ENCODE measurements around the gene KEAP1. TPM values are rescaled to one million over a fixed set of nuclear protein-coding genes. Genes with fewer than 3 reads are reported as not detected.

Gene KEAP1
- total and polyA plus RNA-seq, 2 of the 8 experiments (the other 6 are each of a cell fraction or from before 2014, with no cell fraction given), result 80.6 to 106 TPM

DNA sequence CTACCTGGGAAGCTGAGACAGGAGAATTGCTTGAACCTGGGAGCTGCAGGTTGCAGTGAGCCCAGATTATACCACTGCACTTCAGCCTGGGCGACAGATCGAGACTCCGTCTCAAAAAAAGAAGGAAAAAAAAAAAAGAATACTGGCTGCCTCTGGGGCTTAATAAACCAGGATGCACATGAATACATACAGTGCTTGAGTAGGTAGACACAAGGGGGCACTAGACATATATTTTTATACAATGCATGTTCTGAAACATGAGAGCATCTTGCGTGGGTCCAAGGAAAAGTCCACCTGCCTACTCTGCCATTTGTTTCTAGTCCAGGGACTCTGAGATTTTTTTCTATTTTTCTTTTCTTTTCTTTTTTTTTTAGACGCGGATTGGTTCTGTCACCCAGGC is 31.2 kb downstream of the KEAP1 start:
- Histone ChIP-seq H2BK15ac (ENCODE audit: low read length) (no peak overlapping the region), H2BK20ac (ENCODE audit: low read length) (no peak overlapping the region), H3K4ac (replicated peaks; ENCODE audit: insufficient read length, low read depth, low read length) (no peak overlapping the region), H3K79me1 (ENCODE audit: low read depth, low read length) (no peaks in the 10 kb centered on the region), H3K4me2 (ENCODE audit: insufficient read depth in 1 of 2, low read depth in 2 of 2, low read length in 2 of 2) (no peak overlapping the region), H3K79me2 (ENCODE audit: control insufficient read depth in 1 of 2, insufficient read depth in 2 of 2, low read length in 2 of 2) (no peaks in the 10 kb centered on the region), H3K18ac (ENCODE audit: extremely low read depth, low read length) (no peak overlapping the region), H3K4me3 (ENCODE audit: extremely low read depth in 1 of 4, insufficient read depth in 2 of 4, low read depth in 3 of 4, low read length in 4 of 4) (no peak overlapping the region), H4K91ac (replicated peaks; ENCODE audit: insufficient read length, low read length) (no peak overlapping the region), H3K23me2 (ENCODE audit: low read depth, low read length) (no peaks in the 10 kb centered on the region), H2AK5ac (ENCODE audit: low read depth, low read length) (no peak overlapping the region), H3K4me1 (replicated peaks in 1 of 4; ENCODE audit: control insufficient read depth in 3 of 4, insufficient read depth in 4 of 4, low read length in 3 of 4) (peaks cover 0 to 18% (median 10%) of the 10 kb centered on the region in 4 experiments; a peak in 6 of 7 replicates), H4K20me1 (replicated peaks in 1 of 2; ENCODE audit: control insufficient read depth in 1 of 2, insufficient read depth in 2 of 2, low read length in 2 of 2) (no peaks in the 10 kb centered on the region), H3K23ac (ENCODE audit: insufficient read length) (no peak overlapping the region), H4K8ac (ENCODE audit: extremely low read depth, insufficient read depth, low read length) (no peak overlapping the region), H3K9ac (replicated peaks in 1 of 4; ENCODE audit: extremely low read depth in 1 of 4, low read depth in 3 of 4, low read length in 3 of 4) (no peak overlapping the region), H3K27me3 (replicated peaks in 1 of 4; ENCODE audit: control insufficient read depth in 3 of 4, extremely low read depth in 1 of 4, insufficient read depth in 3 of 4, low read length in 3 of 4) (no peaks in the 10 kb centered on the region), H3K36me3 (ENCODE audit: control insufficient read depth in 2 of 4, insufficient read depth in 4 of 4, low read length in 3 of 4) (no peaks in the 10 kb centered on the region), H3K56ac (replicated peaks; ENCODE audit: insufficient read length, low read depth, low read length) (no peak overlapping the region), H2AFZ (ENCODE audit: low read length) (no peak overlapping the region), H2BK120ac (replicated peaks; ENCODE audit: low read depth, low read length) (no peak overlapping the region), H2BK5ac (ENCODE audit: low read depth, low read length) (no peak overlapping the region), H3K14ac (ENCODE audit: insufficient read length) (no peak overlapping the region), H3K9me3 (ENCODE audit: insufficient read depth in 2 of 2, low read depth in 1 of 2, low read length in 1 of 2) (no peaks in the 10 kb centered on the region), H3K27ac (ENCODE audit: low read depth, low read length) (no peak overlapping the region), H2BK12ac (ENCODE audit: low read depth, low read length) (no peak overlapping the region), H4K5ac (ENCODE audit: insufficient read length, low read depth, low read length) (no peak overlapping the region)
- TF ChIP-seq POLR2A (IDR thresholded peaks at IDR 0.05; ENCODE audit: control extremely low read depth in 1 of 2, low read depth in 2 of 2, low read length in 2 of 2) (no peak), TCF12 (IDR thresholded peaks at IDR 0.05; ENCODE audit: low read depth, low read length) (no peak), SRF (IDR thresholded peaks at IDR 0.05; ENCODE audit: low read depth, low read length) (no peak), TBP (IDR thresholded peaks at IDR 0.05; ENCODE audit: low read depth, low read length) (no peak), POU5F1 (IDR thresholded peaks at IDR 0.05; ENCODE audit: low read depth, low read length) (no peak), RNF2 (IDR thresholded peaks at IDR 0.05; ENCODE audit: borderline replicate concordance, low read depth, low read length, missing control alignments, poor library complexity, severe bottlenecking) (no peak), TAF1 (IDR thresholded peaks at IDR 0.05; ENCODE audit: low read depth, low read length) (no peak), JUND (IDR thresholded peaks at IDR 0.05; ENCODE audit: low read length) (no peak), NRF1 (IDR thresholded peaks at IDR 0.05; ENCODE audit: low read depth, low read length) (no peak), RAD21 (IDR thresholded peaks at IDR 0.05 in 1 of 2, conservative IDR thresholded peaks at IDR 0.05 in 1 of 2; ENCODE audit: low read depth in 2 of 2, low read length in 2 of 2) (no peak), SUZ12 (IDR thresholded peaks at IDR 0.05; ENCODE audit: low read length) (no peak), SIX5 (IDR thresholded peaks at IDR 0.05; ENCODE audit: low read depth, low read length) (no peak), RBBP5 (IDR thresholded peaks at IDR 0.05; ENCODE audit: borderline replicate concordance, low read depth, low read length) (no peak), TAF7 (optimal IDR thresholded peaks at IDR 0.05; ENCODE audit: borderline replicate concordance, low read depth, low read length) (no peak)
- FAIRE-seq (no peak), DNase-seq (ENCODE audit: low read depth in 1 of 2, low spot score in 2 of 2) (no peak)
- WGBS, 2 experiments (ENCODE audit: extremely low coverage in 1 of 2, insufficient coverage in 1 of 2, insufficient read length in 1 of 2, insufficient replicate concordance in 2 of 2, low coverage in 1 of 2, low lambda C conversion rate in 2 of 2, missing lambda C conversion rate in 1 of 2), result 87% methylated on average over 1 of the region's 6 CpGs; no CpG with 5 or more reads in 1 of the 2 experiments
- CTCF ChIA-PET (ENCODE audit: partially characterized antibody), result interaction anchor here (0.6 to 3.3 kb wide), 8 partner anchors 12 to 237 kb away, joined by 3 to 9 read pairs (median 4); no protein-coding TSS in a partner anchor
- POLR2A ChIA-PET (ENCODE audit: partially characterized antibody), result interaction anchor here (1.6 kb wide), 1 partner anchor 172 kb away, joined by 3 read pairs; no protein-coding TSS in a partner anchor

All from H1 (cell line).